ENCODE measurements around the gene ZNF410.
"Not testable (repeated sequence)": the region's sequence is repeated elsewhere in the genome, so short reads cannot be mapped to it uniquely, and the experiment has no call there.

ZNF410 gene

GRCh38 chr14:73903028-73903427 is 16.4 kb downstream of the ZNF410 start:
- no peak for DNase-seq (ENCODE audit: low read depth)
- no peak for TF ChIP-seq CTCF (IDR thresholded peaks at IDR 0.05; ENCODE audit: control insufficient read depth, extremely low read depth, insufficient read depth)
- no peak overlapping the region for H3K4me3 ChIP-seq (ENCODE audit: low read depth, low read length)

GRCh38 chr14:73909681-73910080 is 23.0 kb downstream of the ZNF410 start:
- TF ChIP-seq CTCF (IDR thresholded peaks at IDR 0.05; ENCODE audit: control insufficient read depth, extremely low read depth, insufficient read depth) = no peak
- no peak for DNase-seq (ENCODE audit: low read depth)
- no peak overlapping the region for H3K4me3 ChIP-seq (ENCODE audit: low read depth, low read length)

GRCh38 chr14:73913256-73913655 is 26.6 kb downstream of the ZNF410 start:
- no peak for DNase-seq (ENCODE audit: low read depth)
- TF ChIP-seq CTCF (IDR thresholded peaks at IDR 0.05; ENCODE audit: control insufficient read depth, extremely low read depth, insufficient read depth) = no peak
- no peak overlapping the region for H3K4me3 ChIP-seq (ENCODE audit: low read depth, low read length)

- no peak overlapping the region for H3K4me3 ChIP-seq (ENCODE audit: low read depth, low read length)
- DNase-seq (ENCODE audit: low read depth) = no peak
- no peak for TF ChIP-seq CTCF (IDR thresholded peaks at IDR 0.05; ENCODE audit: control insufficient read depth, extremely low read depth, insufficient read depth)
Observed at GRCh38 chr14:73916324-73916723, 29.7 kb downstream of the ZNF410 start.

- not testable (repeated sequence) for DNase-seq (ENCODE audit: low read depth); H3K4me3 ChIP-seq (ENCODE audit: low read depth, low read length)
Observed at GRCh38 chr14:73919457-73919856, 32.8 kb downstream of the ZNF410 start.

GRCh38 chr14:73924337-73924736 is 37.7 kb downstream of the ZNF410 start:
- DNase-seq (ENCODE audit: low read depth) = no peak
- no peak overlapping the region for H3K4me3 ChIP-seq (ENCODE audit: low read depth, low read length)
- TF ChIP-seq CTCF (IDR thresholded peaks at IDR 0.05; ENCODE audit: control insufficient read depth, extremely low read depth, insufficient read depth) = no peak

GRCh38 chr14:73935666-73936065 is 49.0 kb downstream of the ZNF410 start:
- peak; percentile 25; the same call in 1 of the 2 replicates for TF ChIP-seq CTCF (IDR thresholded peaks at IDR 0.05; ENCODE audit: control insufficient read depth, extremely low read depth, insufficient read depth)
- no peak overlapping the region for H3K4me3 ChIP-seq (ENCODE audit: low read depth, low read length)
- no peak for DNase-seq (ENCODE audit: low read depth)

All from LNCaP clone FGC (cell line).